Panc1 (cell line): ENCODE measurements around the gene PUSL1.
A peak's percentile ranks its signal among the peaks of the same experiment; 100 is the strongest.

ENCODE experiments used
- POLR2AphosphoS5 ChIP-seq: IDR thresholded peaks from 2 replicates; pipeline ENCODE4 v1.6.1; 2012; ENCODE audit warnings: mild to moderate bottlenecking, low read depth, low read length, moderate library complexity
- SIN3A ChIP-seq: IDR thresholded peaks from 2 replicates; pipeline ENCODE4 v1.6.1; 2012; ENCODE audit warnings: low read depth, mild to moderate bottlenecking, low read length, moderate library complexity, borderline replicate concordance; ENCODE audit not compliant: insufficient read depth
- TCF7L2 ChIP-seq: IDR thresholded peaks from 2 replicates; pipeline ENCODE4 v1.6.1; 2011; ENCODE audit warnings: mild to moderate bottlenecking, low read depth, low read length, inconsistent platforms
- TF ChIP-seq, protein P1 (sequence below): fragments of 450-650 bp; IDR thresholded peaks from 2 replicates; pipeline ENCODE4 v1.5.1; 2017; ENCODE audit warnings: mild to moderate bottlenecking

DNA sequence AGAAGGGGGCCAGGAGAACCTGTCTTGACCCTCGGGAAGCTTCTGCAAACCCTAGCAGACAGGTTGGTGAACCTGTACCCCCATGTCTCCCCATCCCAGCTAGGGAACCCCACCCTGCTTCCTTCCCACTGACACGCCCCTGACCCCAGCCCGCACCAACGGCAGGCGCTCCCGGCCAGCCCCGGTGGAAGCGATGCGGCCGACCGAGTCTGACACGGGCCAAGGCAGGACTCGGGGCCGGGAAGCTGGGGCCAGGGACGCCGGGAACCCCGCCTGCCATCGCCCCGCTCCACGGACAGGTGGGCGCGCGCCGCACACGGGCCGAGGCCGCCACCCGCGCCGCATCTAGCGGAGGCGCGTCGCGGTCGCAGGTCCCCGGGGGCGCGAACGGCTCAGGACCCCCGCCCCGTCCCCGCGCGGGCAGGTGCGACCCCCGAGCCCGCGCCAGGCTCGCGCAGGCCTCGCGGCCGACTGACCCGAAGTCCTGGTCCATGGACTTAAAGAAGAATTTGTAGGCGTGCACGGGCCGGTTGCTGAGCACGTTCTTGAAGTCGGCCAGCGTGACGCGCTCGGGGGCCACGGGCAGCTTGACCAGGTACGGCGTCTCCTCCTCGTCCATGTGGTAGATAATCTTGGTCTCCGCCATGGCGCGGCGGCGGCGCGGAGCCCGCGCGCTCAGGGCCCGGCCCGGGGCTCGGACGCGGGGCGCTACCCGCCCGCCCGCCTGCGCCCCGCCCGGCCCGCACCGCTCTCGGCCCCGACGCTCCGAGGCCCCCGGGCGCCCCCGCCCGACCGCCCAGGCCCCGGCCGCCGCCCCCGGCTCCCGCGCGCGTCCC is 40.2 kb downstream of the PUSL1 start:
- TF ChIP-seq, protein P1, sequence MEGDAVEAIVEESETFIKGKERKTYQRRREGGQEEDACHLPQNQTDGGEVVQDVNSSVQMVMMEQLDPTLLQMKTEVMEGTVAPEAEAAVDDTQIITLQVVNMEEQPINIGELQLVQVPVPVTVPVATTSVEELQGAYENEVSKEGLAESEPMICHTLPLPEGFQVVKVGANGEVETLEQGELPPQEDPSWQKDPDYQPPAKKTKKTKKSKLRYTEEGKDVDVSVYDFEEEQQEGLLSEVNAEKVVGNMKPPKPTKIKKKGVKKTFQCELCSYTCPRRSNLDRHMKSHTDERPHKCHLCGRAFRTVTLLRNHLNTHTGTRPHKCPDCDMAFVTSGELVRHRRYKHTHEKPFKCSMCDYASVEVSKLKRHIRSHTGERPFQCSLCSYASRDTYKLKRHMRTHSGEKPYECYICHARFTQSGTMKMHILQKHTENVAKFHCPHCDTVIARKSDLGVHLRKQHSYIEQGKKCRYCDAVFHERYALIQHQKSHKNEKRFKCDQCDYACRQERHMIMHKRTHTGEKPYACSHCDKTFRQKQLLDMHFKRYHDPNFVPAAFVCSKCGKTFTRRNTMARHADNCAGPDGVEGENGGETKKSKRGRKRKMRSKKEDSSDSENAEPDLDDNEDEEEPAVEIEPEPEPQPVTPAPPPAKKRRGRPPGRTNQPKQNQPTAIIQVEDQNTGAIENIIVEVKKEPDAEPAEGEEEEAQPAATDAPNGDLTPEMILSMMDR, result no peak
- TF ChIP-seq SIN3A (peak; percentile 29; the same call in 1 of the 2 replicates), TCF7L2 (no peak), POLR2AphosphoS5 (no peak)
